ENCODE results near the gene HUNK. TPM values are rescaled to one million over a fixed set of nuclear protein-coding genes. Genes with fewer than 3 reads are reported as not detected.

Gene HUNK
- polyA plus RNA-seq, 1 donor (not counting 4 experiments of a cell fraction or from before 2014, with no cell fraction given): 0.03 TPM

DNA sequence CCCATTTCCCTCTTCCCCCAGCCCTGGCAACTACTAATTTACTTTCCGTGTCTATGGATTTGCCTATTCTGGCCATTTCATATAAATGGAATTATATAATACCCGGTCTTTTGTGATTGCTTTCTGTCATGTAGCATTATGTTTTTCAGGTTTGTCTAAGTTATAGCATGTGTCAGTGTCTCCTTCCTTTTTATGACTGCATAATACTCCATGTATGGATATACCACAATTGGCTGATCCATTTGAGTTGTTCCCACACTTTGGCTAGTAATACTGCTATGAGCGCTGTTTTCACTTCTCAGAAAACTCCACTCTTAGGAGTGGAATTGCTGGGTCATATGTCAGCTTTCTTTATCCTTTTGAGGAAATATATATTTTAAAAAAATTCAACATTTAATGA, 53.7 kb downstream of the HUNK start:
- Histone ChIP-seq H3K9me3 (ENCODE audit: control insufficient read depth, low read depth, low read length) (no peaks in the 10 kb centered on the region), H4K20me1 (ENCODE audit: control insufficient read depth, extremely low read depth, insufficient read depth, low read length) (no peaks in the 10 kb centered on the region), H3K79me2 (ENCODE audit: control insufficient read depth, insufficient read depth, low read length) (no peaks in the 10 kb centered on the region), H3K4me3 (ENCODE audit: control insufficient read depth in 2 of 3, extremely low read depth in 1 of 3, insufficient read depth in 2 of 3, low read depth in 1 of 3, low read length in 3 of 3) (no peak overlapping the region), H3K4me2 (ENCODE audit: control insufficient read depth, extremely low read depth, insufficient read depth, low read depth, low read length) (no peak overlapping the region), H3K9ac (ENCODE audit: control insufficient read depth, extremely low read depth, insufficient read depth, low read length) (no peak overlapping the region), H3K27ac (ENCODE audit: control insufficient read depth, insufficient read depth, low read length) (no peak overlapping the region), H3K4me1 (ENCODE audit: control insufficient read depth, extremely low read depth, insufficient read depth, low read length) (no peaks in the 10 kb centered on the region), H3K27me3 (ENCODE audit: control insufficient read depth, extremely low read depth, insufficient read depth, low read length) (no peaks in the 10 kb centered on the region), H3K36me3 (ENCODE audit: control insufficient read depth in 2 of 2, extremely low read depth in 1 of 2, insufficient read depth in 2 of 2, low read length in 2 of 2) (no peaks in the 10 kb centered on the region), H3K9me1 (ENCODE audit: control insufficient read depth, extremely low read depth, insufficient read depth, low read length) (no peaks in the 10 kb centered on the region), H2AFZ (ENCODE audit: control insufficient read depth, low read length) (no peak overlapping the region)
- FAIRE-seq (no peak), DNase-seq (ENCODE audit: low read depth, low spot score) (no peak)
- dilution Hi-C loops (cut with MboI; ENCODE audit: extremely low pct_ligation_motif_present, low sequenced_read_pairs): no loop called here
- TF ChIP-seq CTCF (optimal IDR thresholded peaks at IDR 0.05 in 1 of 3, IDR thresholded peaks at IDR 0.05 in 1 of 3, conservative IDR thresholded peaks at IDR 0.05 in 1 of 3; ENCODE audit: extremely low read depth in 1 of 3, insufficient read depth in 2 of 3, low read length in 3 of 3) (no peak), EZH2 (IDR thresholded peaks at IDR 0.05; ENCODE audit: low read length) (no peak)

DNA sequence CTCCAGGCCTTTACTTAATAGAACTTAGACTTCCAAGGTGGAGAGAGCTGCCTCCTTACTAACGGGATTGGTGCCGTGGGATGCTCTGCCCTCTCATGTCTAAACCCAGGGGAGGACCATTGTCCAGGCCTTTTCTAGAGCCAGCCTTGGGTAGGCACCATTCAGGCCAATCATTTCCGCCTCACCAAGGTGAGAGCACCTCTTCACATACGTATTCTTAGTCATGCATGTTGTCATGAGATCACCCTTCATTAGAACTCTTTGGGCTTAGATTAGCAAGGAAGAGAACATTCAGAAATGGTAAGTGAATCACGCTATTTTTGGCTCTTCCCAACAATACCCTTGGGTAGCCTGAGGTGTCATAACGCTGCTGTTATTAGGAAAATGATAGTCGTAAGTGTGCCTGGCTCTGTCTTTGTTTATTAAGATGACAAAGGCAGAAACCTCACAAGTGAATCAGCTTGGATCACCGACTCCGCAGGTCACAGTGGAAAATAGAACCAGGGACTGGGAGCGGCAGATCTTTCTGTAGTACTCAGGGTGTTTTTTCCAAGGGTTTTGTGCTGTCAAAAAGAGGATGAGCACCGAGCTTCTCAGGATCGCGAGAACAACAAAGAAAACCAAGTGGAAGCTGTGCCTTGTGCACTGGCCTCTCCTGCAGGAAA, 55.0 kb downstream of the HUNK start:
- dilution Hi-C loops (cut with MboI; ENCODE audit: extremely low pct_ligation_motif_present, low sequenced_read_pairs): no loop called here
- H3K9me3 ChIP-seq (ENCODE audit: control insufficient read depth, low read depth, low read length): no peaks in the 10 kb centered on the region
- H2AFZ ChIP-seq (ENCODE audit: control insufficient read depth, low read length): no peak overlapping the region
- FAIRE-seq: no peak
- H3K36me3 ChIP-seq (ENCODE audit: control insufficient read depth in 2 of 2, extremely low read depth in 1 of 2, insufficient read depth in 2 of 2, low read length in 2 of 2): no peaks in the 10 kb centered on the region
- no peak overlapping the region for H3K27ac ChIP-seq (ENCODE audit: control insufficient read depth, insufficient read depth, low read length)
- no peaks in the 10 kb centered on the region for H3K9me1 ChIP-seq (ENCODE audit: control insufficient read depth, extremely low read depth, insufficient read depth, low read length)
- H4K20me1 ChIP-seq (ENCODE audit: control insufficient read depth, extremely low read depth, insufficient read depth, low read length): no peaks in the 10 kb centered on the region
- TF ChIP-seq CTCF (optimal IDR thresholded peaks at IDR 0.05 in 1 of 3, IDR thresholded peaks at IDR 0.05 in 1 of 3, conservative IDR thresholded peaks at IDR 0.05 in 1 of 3; ENCODE audit: extremely low read depth in 1 of 3, insufficient read depth in 2 of 3, low read length in 3 of 3) (no peak), EZH2 (IDR thresholded peaks at IDR 0.05; ENCODE audit: low read length) (no peak)
- H3K79me2 ChIP-seq (ENCODE audit: control insufficient read depth, insufficient read depth, low read length): no peaks in the 10 kb centered on the region
- H3K4me3 ChIP-seq (ENCODE audit: control insufficient read depth in 2 of 3, extremely low read depth in 1 of 3, insufficient read depth in 2 of 3, low read depth in 1 of 3, low read length in 3 of 3): no peak overlapping the region
- H3K27me3 ChIP-seq (ENCODE audit: control insufficient read depth, extremely low read depth, insufficient read depth, low read length): no peaks in the 10 kb centered on the region
- H3K4me2 ChIP-seq (ENCODE audit: control insufficient read depth, extremely low read depth, insufficient read depth, low read depth, low read length): no peak overlapping the region
- no peak for DNase-seq (ENCODE audit: low read depth, low spot score)
- no peaks in the 10 kb centered on the region for H3K4me1 ChIP-seq (ENCODE audit: control insufficient read depth, extremely low read depth, insufficient read depth, low read length)
- H3K9ac ChIP-seq (ENCODE audit: control insufficient read depth, extremely low read depth, insufficient read depth, low read length): no peak overlapping the region
